NCI-H748 (cell line): ENCODE data around the gene OXSR1.

Source experiments
- DNase-seq: peaks from one replicate; lab custom pipeline; 2025; ENCODE audit not compliant: unreplicated experiment; lab: John Stamatoyannopoulos, UW

OXSR1 gene

GRCh38 chr3:38297947-38298711 is 132.8 kb downstream of the OXSR1 start:
- DNase-seq = no peak
